SU-DHL-6 (cell line): Measurements from ENCODE around the gene RPS6KB2.
"Not testable (repeated sequence)": the region's sequence is repeated elsewhere in the genome, so short reads cannot be mapped to it uniquely, and the experiment has no call there.

Experiments
- H2AFZ ChIP-seq: fragments of 200-600 bp; sonication (generic); 2 replicates; pipeline ENCODE4 v1.6.1; 2014; ENCODE audit warnings: low read depth, mild to moderate bottlenecking, moderate library complexity, mixed read lengths, antibody characterized with exemption, low read length; ENCODE audit not compliant: severe bottlenecking
- H3F3A ChIP-seq: fragments of 200-600 bp; shearing (Covaris generic); 2 replicates; pipeline ENCODE4 v1.6.0; 2016; ENCODE audit warnings: antibody characterized with exemption, mild to moderate bottlenecking; ENCODE audit not compliant: insufficient read depth
- H3K27ac ChIP-seq: fragments of 200-600 bp; sonication (generic); 2 replicates; pipeline ENCODE4 v1.5.1; 2016; ENCODE audit warnings: low read depth, mild to moderate bottlenecking, low read length, moderate library complexity, mixed read lengths
- H3K27me3 ChIP-seq: fragments of 200-600 bp; sonication (generic), shearing (Covaris generic); 2 replicates; pipeline ENCODE4 v1.6.0; 2014; ENCODE audit warnings: mild to moderate bottlenecking, low read length
- H3K36me3 ChIP-seq: fragments of 200-600 bp; sonication (generic); 2 replicates; pipeline ENCODE4 v1.6.1; 2014; ENCODE audit warnings: mild to moderate bottlenecking, low read length, mixed read lengths
- H3K4me2 ChIP-seq: fragments of 300-600, 200-600 bp; shearing (Covaris generic), sonication (generic); 2 replicates; pipeline ENCODE4 v1.6.0; 2014; ENCODE audit warnings: low read length, low read depth, mild to moderate bottlenecking; ENCODE audit not compliant: poor library complexity, severe bottlenecking
- H3K4me3 ChIP-seq: fragments of 200-600 bp; sonication (generic); 2 replicates; pipeline ENCODE4 v1.5.1; 2014; ENCODE audit warnings: antibody characterized with exemption, low read length, mild to moderate bottlenecking, mixed read lengths; ENCODE audit not compliant: insufficient read depth, poor library complexity, severe bottlenecking
- H3K79me2 ChIP-seq: fragments of 200-600 bp; sonication (generic); 2 replicates; pipeline ENCODE4 v1.6.1; 2014; ENCODE audit warnings: mild to moderate bottlenecking, low read length, moderate library complexity; ENCODE audit not compliant: insufficient read depth
- H3K9ac ChIP-seq: fragments of 200-600 bp; sonication (generic); 2 replicates; pipeline ENCODE4 v1.7.0; 2014; ENCODE audit warnings: mild to moderate bottlenecking, low read length
- H3K9me2 ChIP-seq: fragments of 200-600 bp; sonication (generic); replicated peaks from 2 replicates; pipeline ENCODE4 v1.6.1; 2014; ENCODE audit warnings: low read length; ENCODE audit not compliant: insufficient read depth
- H3K9me3 ChIP-seq: fragments of 200-600 bp; sonication (generic); 2 replicates; pipeline ENCODE4 v1.6.1; 2014; ENCODE audit warnings: low read length, mixed read lengths; ENCODE audit not compliant: insufficient read depth
- H4K20me1 ChIP-seq: fragments of 200-600 bp; sonication (generic); 2 replicates; pipeline ENCODE4 v1.6.1; 2014; ENCODE audit warnings: low read depth, mild to moderate bottlenecking, antibody characterized with exemption, low read length, moderate library complexity, mixed read lengths
- CTCF ChIP-seq: fragments of 200-600 bp; sonication (generic); IDR thresholded peaks from one replicate; pipeline ENCODE4 v1.5.1; 2017; ENCODE audit warnings: antibody characterized with exemption, mild to moderate bottlenecking, low read length, moderate library complexity; ENCODE audit not compliant: insufficient read depth, poor library complexity, severe bottlenecking
- EZH2phosphoT487 ChIP-seq: fragments of 200-600 bp; sonication (generic), shearing (Covaris generic); conservative IDR thresholded peaks from 2 replicates; pipeline ENCODE4 v1.6.1; 2018; ENCODE audit warnings: mild to moderate bottlenecking, antibody characterized with exemption, low read length, moderate library complexity, mixed read lengths

The RPS6KB2 gene

DNA sequence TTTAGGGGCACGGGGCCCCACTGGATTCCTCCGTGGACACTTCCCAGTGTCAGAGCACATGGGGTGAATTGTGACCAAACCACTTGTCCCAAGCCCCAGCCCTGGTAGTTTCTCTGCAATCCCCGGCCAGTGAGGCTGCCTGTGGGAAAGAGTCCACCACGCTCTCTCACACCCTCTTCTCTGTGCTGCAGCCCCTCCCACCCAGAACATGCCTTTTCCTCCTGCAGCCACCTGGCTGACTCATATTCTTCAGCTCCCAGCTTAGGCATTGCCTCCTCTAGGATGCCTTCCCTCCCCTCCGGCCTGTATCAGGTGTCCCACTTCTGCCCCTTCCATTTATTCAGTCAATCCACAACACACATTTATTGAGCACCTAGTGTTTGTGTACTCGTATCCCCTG lies 5.4 kb upstream of the RPS6KB2 start:
- H3K4me2 ChIP-seq, result no peak overlapping the region
- no peaks in the 10 kb centered on the region for H3F3A ChIP-seq
- no peaks in the 10 kb centered on the region for H3K36me3 ChIP-seq
- H3K27ac ChIP-seq, result no peak overlapping the region
- H3K27me3 ChIP-seq, result no peaks in the 10 kb centered on the region
- no peak overlapping the region for H2AFZ ChIP-seq
- TF ChIP-seq CTCF (no peak), EZH2phosphoT487 (no peak)
- no peaks in the 10 kb centered on the region for H3K9me3 ChIP-seq
- H3K9ac ChIP-seq, result no peak overlapping the region
- no peaks in the 10 kb centered on the region for H4K20me1 ChIP-seq
- H3K79me2 ChIP-seq, result no peaks in the 10 kb centered on the region
- H3K4me3 ChIP-seq, result no peak overlapping the region
- H3K9me2 ChIP-seq, result no peaks in the 10 kb centered on the region

DNA sequence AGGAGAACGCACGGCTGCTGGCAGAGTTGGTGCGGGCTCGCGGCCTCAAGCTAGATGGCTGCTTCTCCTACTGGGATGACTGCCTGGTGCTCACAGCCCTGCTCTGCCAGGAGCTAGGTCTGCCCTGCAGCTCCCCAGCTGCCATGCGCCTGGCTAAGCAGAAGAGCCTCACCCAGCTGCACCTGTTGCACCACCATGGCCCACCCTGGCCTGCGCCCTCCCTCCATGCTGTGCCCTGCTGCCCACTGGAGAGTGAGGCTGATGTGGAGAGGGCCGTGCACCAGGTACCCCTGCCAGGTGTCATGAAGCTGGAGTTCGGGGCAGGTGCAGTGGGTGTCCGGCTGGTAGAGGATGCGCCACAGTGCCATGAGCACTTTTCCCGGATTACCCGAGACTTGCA lies 4.8 kb upstream of the RPS6KB2 start:
- Histone ChIP-seq H3K9me2 (no peaks in the 10 kb centered on the region), H3K4me3 (no peak overlapping the region), H3F3A (no peaks in the 10 kb centered on the region), H3K36me3 (no peaks in the 10 kb centered on the region), H3K4me2 (no peak overlapping the region), H3K27me3 (no peaks in the 10 kb centered on the region), H3K79me2 (peaks cover under 1% of the 10 kb centered on the region; the same call in 1 of the 2 replicates), H3K9ac (no peak overlapping the region), H4K20me1 (no peaks in the 10 kb centered on the region), H3K9me3 (no peaks in the 10 kb centered on the region), H3K27ac (no peak overlapping the region), H2AFZ (no peak overlapping the region)
- TF ChIP-seq EZH2phosphoT487 (no peak), CTCF (no peak)

GRCh38 chr11:67423891-67424613 lies 4.2 kb upstream of the RPS6KB2 start:
- H4K20me1 ChIP-seq, result no peaks in the 10 kb centered on the region
- no peak overlapping the region for H2AFZ ChIP-seq
- H3K27me3 ChIP-seq, result no peaks in the 10 kb centered on the region
- H3K36me3 ChIP-seq, result no peaks in the 10 kb centered on the region
- no peaks in the 10 kb centered on the region for H3K9me2 ChIP-seq
- TF ChIP-seq EZH2phosphoT487, result no peak
- no peak overlapping the region for H3K27ac ChIP-seq
- no peak overlapping the region for H3K4me3 ChIP-seq
- no peak overlapping the region for H3K4me2 ChIP-seq
- H3F3A ChIP-seq, result no peaks in the 10 kb centered on the region
- H3K79me2 ChIP-seq, result peaks cover 6% of the 10 kb centered on the region
- no peaks in the 10 kb centered on the region for H3K9me3 ChIP-seq
- no peak overlapping the region for H3K9ac ChIP-seq

DNA sequence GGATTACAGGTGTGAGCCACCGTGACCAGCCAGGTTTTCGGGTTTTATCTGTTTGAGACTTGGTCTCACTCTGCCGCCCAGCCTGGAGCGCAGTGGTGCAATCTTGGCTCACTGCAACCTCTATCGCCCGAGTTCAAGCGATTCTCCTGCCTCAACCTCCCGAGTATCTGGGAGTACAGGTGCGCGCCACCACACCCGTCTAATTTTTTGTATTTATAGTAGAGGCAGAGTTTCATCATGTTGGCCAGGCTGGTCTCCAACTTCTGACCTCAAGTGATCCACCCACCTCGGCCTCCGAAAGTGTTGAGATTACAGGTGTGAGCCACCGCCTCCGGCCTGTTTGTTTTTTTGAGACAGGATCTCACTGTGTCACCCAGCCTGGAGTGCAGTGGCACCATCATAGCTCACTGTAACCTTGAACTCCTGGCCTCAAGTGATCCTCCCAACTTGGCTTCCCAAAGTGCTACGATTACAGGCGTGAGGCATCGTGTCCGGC lies 882 bp upstream of the RPS6KB2 start:
- not testable (repeated sequence) for H3K27me3 ChIP-seq, H3K9me2 ChIP-seq, H4K20me1 ChIP-seq, H3K9me3 ChIP-seq, H3K36me3 ChIP-seq, H3F3A ChIP-seq
- Histone ChIP-seq H3K9ac (peak overlapping the region; percentile 92), H3K4me2 (peak overlapping the region; percentile 90), H2AFZ (peak overlapping the region; percentile 72), H3K4me3 (peak overlapping the region; percentile 92), H3K27ac (peak overlapping the region; percentile 46), H3K79me2 (peaks cover 13% of the 10 kb centered on the region)
